Breast epithelium (tissue), 3 donors: ENCODE measurements around the gene NBEAL2.

Experiments used
- CTCF ChIP-seq, 3 donors: fragments of 450-650 bp; IDR thresholded peaks; one replicate each; pipeline ENCODE4 v1.5.1; 2016 to 2017; ENCODE audit warnings: antibody characterized with exemption in 3 of 3, mild to moderate bottlenecking in 3 of 3, moderate library complexity in 3 of 3
- POLR2AphosphoS5 ChIP-seq, 3 donors: sonication (generic); formaldehyde crosslinking; IDR thresholded peaks; one replicate each; pipeline ENCODE4 v1.6.1; 2017; ENCODE audit warnings: antibody characterized with exemption in 3 of 3

- peak in 1 of 3 donors; percentile 12 for TF ChIP-seq CTCF (IDR thresholded peaks at IDR 0.05)
- TF ChIP-seq POLR2AphosphoS5 (IDR thresholded peaks at IDR 0.05) = peak in 2 of 3 donors; percentile 25 to 74
Observed at GRCh38 chr3:46978985-46979944, at the start of gene NBEAL2.
